ENCODE data around the gene DHDH.

DHDH gene

GRCh38 chr19:48953990-48954594 is 20.6 kb downstream of the DHDH start:
- Histone ChIP-seq H3K4me1 (ENCODE audit: insufficient read depth, low read length) (peaks cover 12% of the 10 kb centered on the region), H3K9ac (ENCODE audit: low read length) (no peak overlapping the region), H3K36me3 (ENCODE audit: insufficient read depth, low read length) (peaks cover 7% of the 10 kb centered on the region), H3K4me3 (ENCODE audit: low read depth in 1 of 2, low read length in 2 of 2) (peak overlapping the region in 1 of 2 donors; percentile 94), H3K9me3 (ENCODE audit: low read length) (no peaks in the 10 kb centered on the region), H3K27me3 (ENCODE audit: control insufficient read depth in 1 of 2, insufficient read depth in 2 of 2, low read length in 2 of 2) (no peaks in the 10 kb centered on the region), H3K27ac (ENCODE audit: low read depth, low read length) (peak overlapping the region; percentile 97)

GRCh38 chr19:48954595-48955307 is 21.3 kb downstream of the DHDH start, which contains the start of gene BAX:
Gene BAX (plus strand): TSS chr19:48954875. CDS start chr19:48954929, 54 bp downstream.
- H3K9ac ChIP-seq (ENCODE audit: low read length): peak within 1 kb of the TSS; percentile 86
- H3K4me1 ChIP-seq (ENCODE audit: insufficient read depth, low read length): peaks cover 12% of the 10 kb centered on the region
- no peaks in the 10 kb centered on the region for H3K27me3 ChIP-seq (ENCODE audit: control insufficient read depth in 1 of 2, insufficient read depth in 2 of 2, low read length in 2 of 2)
- H3K4me3 ChIP-seq (ENCODE audit: low read depth in 1 of 2, low read length in 2 of 2): peak within 1 kb of the TSS; percentile 94 to 96
- H3K36me3 ChIP-seq (ENCODE audit: insufficient read depth, low read length): peaks cover 7% of the 10 kb centered on the region
- H3K9me3 ChIP-seq (ENCODE audit: low read length): no peaks in the 10 kb centered on the region
- H3K27ac ChIP-seq (ENCODE audit: low read depth, low read length): peak within 1 kb of the TSS; percentile 97

GRCh38 chr19:48955308-48955958 is 21.9 kb downstream of the DHDH start:
- Histone ChIP-seq H3K36me3 (ENCODE audit: insufficient read depth, low read length) (peaks cover 7% of the 10 kb centered on the region), H3K9ac (ENCODE audit: low read length) (peak overlapping the region; percentile 86), H3K4me1 (ENCODE audit: insufficient read depth, low read length) (peaks cover 12% of the 10 kb centered on the region), H3K27me3 (ENCODE audit: control insufficient read depth in 1 of 2, insufficient read depth in 2 of 2, low read length in 2 of 2) (no peaks in the 10 kb centered on the region), H3K27ac (ENCODE audit: low read depth, low read length) (peak overlapping the region; percentile 97), H3K4me3 (ENCODE audit: low read depth in 1 of 2, low read length in 2 of 2) (peak overlapping the region; percentile 94 to 96), H3K9me3 (ENCODE audit: low read length) (no peaks in the 10 kb centered on the region)

DNA sequence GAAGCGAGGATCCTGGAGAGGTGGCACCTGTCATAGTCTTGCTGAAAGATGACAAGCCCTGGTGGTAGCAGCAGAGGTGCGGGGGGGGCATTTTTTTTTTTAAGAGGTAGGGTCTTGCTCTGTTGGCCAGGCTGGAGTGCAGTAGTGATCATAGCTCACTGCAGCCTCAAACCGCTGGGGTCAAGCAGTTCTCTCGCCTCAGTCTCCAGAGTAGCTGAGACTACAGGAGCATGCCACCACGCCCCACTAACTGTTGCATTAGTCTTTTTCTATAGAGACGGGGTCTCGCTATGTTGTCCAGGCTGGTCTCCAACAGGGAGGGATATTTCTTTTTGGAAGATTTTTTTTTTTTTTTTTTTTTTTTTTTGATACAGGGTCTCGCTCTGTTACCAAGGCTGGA is 24.5 kb downstream of the DHDH start:
- Histone ChIP-seq H3K27me3 (ENCODE audit: control insufficient read depth in 1 of 2, insufficient read depth in 2 of 2, low read length in 2 of 2) (no peaks in the 10 kb centered on the region), H3K9ac (ENCODE audit: low read length) (no peak overlapping the region), H3K9me3 (ENCODE audit: low read length) (no peaks in the 10 kb centered on the region), H3K27ac (ENCODE audit: low read depth, low read length) (no peak overlapping the region), H3K36me3 (ENCODE audit: insufficient read depth, low read length) (peaks cover 7% of the 10 kb centered on the region), H3K4me1 (ENCODE audit: insufficient read depth, low read length) (peaks cover 13% of the 10 kb centered on the region), H3K4me3 (ENCODE audit: low read depth in 1 of 2, low read length in 2 of 2) (no peak overlapping the region)

DNA sequence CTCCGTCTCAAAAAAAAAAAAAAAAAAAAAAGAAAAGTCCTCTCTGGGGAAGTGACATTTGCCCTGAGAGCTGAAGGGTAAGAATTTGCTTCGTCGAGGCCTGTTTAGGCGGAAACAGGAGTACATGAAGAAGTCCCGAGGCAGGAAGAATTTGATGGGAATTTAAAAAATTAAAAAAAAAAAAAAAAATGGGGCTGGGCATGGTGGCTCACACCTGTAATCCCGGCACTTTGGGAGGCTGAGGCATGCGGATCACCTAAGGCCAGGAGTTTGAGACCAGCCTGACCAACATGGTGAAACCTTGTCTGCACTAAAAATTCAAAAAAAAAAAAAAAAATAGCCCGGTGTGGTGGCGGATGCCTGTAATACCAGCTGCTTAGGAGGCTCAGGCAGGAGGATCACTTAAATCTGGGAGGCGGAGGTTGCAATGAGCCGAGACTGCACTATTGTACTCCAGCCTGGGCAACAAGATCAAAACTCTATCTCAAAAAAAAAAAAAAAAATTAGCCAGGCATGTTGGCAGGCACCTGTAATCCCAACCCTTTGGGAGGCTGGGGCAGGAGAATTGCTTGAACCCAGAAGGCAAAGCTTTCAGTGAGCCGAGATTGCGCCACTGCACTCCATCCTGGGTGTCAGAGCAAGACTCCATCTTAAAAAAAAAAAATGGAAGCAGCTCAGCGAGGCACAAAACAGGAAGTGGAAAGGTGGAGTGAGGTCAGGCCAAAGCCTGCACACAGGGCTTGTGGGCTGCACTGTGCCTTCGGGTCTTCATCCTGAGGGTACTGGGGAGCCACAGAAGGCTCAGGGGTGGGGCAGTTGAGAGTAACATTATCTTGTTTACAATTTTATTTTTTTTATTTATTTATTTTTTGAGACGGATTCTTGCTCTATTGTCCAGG is 26.1 kb downstream of the DHDH start:
- H3K9me3 ChIP-seq (ENCODE audit: low read length): no peaks in the 10 kb centered on the region
- no peak overlapping the region for H3K4me3 ChIP-seq (ENCODE audit: low read depth in 1 of 2, low read length in 2 of 2)
- H3K4me1 ChIP-seq (ENCODE audit: insufficient read depth, low read length): peaks cover 29% of the 10 kb centered on the region
- no peak overlapping the region for H3K9ac ChIP-seq (ENCODE audit: low read length)
- H3K27ac ChIP-seq (ENCODE audit: low read depth, low read length): no peak overlapping the region
- no peaks in the 10 kb centered on the region for H3K27me3 ChIP-seq (ENCODE audit: control insufficient read depth in 1 of 2, insufficient read depth in 2 of 2, low read length in 2 of 2)
- peaks cover 7% of the 10 kb centered on the region for H3K36me3 ChIP-seq (ENCODE audit: insufficient read depth, low read length)

DNA sequence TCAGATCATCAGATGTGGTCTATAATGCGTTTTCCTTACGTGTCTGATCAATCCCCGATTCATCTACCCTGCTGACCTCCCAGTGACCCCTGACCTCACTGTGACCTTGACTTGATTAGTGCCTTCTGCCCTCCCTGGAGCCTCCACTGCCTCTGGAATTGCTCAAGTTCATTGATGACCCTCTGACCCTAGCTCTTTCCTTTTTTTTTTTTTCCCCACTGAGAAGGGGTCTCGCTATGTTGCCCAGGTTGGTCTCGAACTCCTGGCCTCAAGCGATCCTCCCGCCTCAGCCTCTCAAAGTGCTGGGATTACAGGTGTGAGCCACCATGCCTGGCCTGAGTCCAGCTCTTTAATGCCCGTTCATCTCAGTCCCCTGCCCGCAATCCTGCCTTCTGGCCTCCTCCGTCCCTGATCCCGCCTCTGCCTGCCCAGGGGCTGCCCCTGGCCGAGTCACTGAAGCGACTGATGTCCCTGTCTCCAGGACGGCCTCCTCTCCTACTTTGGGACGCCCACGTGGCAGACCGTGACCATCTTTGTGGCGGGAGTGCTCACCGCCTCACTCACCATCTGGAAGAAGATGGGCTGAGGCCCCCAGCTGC is 27.7 kb downstream of the DHDH start:
- Histone ChIP-seq H3K27ac (ENCODE audit: low read depth, low read length) (peak overlapping the region; percentile 34), H3K9me3 (ENCODE audit: low read length) (no peaks in the 10 kb centered on the region), H3K9ac (ENCODE audit: low read length) (no peak overlapping the region), H3K4me1 (ENCODE audit: insufficient read depth, low read length) (peaks cover 22% of the 10 kb centered on the region), H3K36me3 (ENCODE audit: insufficient read depth, low read length) (peaks cover 5% of the 10 kb centered on the region), H3K4me3 (ENCODE audit: low read depth in 1 of 2, low read length in 2 of 2) (no peak overlapping the region), H3K27me3 (ENCODE audit: control insufficient read depth in 1 of 2, insufficient read depth in 2 of 2, low read length in 2 of 2) (no peaks in the 10 kb centered on the region)

DNA sequence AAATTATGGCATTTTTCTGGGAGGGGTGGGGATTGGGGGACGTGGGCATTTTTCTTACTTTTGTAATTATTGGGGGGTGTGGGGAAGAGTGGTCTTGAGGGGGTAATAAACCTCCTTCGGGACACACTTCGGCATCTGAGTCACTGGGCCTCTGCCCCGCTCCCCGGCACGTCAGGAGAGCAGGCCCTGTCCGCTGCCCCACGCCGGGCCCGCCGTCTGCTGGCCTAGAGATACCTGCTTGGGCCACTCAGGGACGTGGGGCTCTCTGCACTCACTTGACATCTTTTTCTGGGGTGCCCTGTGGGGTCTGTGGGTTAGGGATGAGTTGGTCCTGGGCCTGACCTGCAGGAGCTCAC is 28.2 kb downstream of the DHDH start:
- no peak overlapping the region for H3K9ac ChIP-seq (ENCODE audit: low read length)
- H3K36me3 ChIP-seq (ENCODE audit: insufficient read depth, low read length): peaks cover 8% of the 10 kb centered on the region
- no peak overlapping the region for H3K4me3 ChIP-seq (ENCODE audit: low read depth in 1 of 2, low read length in 2 of 2)
- no peaks in the 10 kb centered on the region for H3K9me3 ChIP-seq (ENCODE audit: low read length)
- no peaks in the 10 kb centered on the region for H3K27me3 ChIP-seq (ENCODE audit: control insufficient read depth in 1 of 2, insufficient read depth in 2 of 2, low read length in 2 of 2)
- H3K27ac ChIP-seq (ENCODE audit: low read depth, low read length): peak overlapping the region; percentile 32
- H3K4me1 ChIP-seq (ENCODE audit: insufficient read depth, low read length): peaks cover 26% of the 10 kb centered on the region

DNA sequence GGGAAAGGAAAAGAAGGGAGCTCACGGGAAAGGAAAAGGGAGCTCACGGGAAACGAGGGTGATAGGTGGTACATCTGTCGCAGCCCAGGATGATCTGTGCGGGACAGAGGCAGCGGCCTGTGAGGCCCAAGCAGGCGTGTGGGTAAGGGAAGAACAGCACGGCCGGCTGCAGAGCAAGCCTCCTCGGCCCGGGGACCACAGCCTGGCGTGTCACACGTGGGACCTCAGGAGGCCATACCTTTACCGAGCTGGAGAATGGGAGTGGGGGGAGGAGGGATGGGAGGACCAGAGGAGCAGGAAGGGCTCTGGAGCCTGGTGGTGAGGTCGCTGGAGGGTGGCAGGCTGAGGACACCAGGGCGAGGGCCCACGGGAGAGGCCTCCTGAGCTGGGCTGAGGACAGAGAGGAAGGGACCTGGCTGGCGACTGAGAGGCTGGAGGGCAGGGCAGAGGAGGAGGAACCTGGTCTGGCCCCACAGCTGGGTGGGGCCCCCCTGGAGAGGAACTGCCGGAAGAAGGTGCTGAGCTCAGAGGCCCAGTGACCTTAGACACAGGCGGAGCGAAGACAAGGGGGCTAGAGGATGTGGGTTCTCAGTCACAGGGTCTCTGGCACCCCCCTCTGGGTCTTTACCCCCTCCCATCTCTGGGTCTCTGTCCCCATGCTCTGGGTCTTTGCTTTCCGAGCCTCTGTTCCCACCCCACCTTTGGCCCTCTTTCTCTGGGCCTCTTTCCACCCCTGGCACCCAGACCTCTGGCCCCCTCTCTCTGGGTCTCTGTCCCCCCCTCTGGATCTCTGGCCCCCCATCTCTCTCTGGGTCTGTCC is 28.7 kb downstream of the DHDH start:
- H3K27ac ChIP-seq (ENCODE audit: low read depth, low read length): peak overlapping the region; percentile 32
- no peaks in the 10 kb centered on the region for H3K9me3 ChIP-seq (ENCODE audit: low read length)
- H3K27me3 ChIP-seq (ENCODE audit: control insufficient read depth in 1 of 2, insufficient read depth in 2 of 2, low read length in 2 of 2): no peaks in the 10 kb centered on the region
- H3K36me3 ChIP-seq (ENCODE audit: insufficient read depth, low read length): peaks cover 14% of the 10 kb centered on the region
- no peak overlapping the region for H3K4me3 ChIP-seq (ENCODE audit: low read depth in 1 of 2, low read length in 2 of 2)
- H3K9ac ChIP-seq (ENCODE audit: low read length): no peak overlapping the region
- H3K4me1 ChIP-seq (ENCODE audit: insufficient read depth, low read length): peaks cover 32% of the 10 kb centered on the region

- Histone ChIP-seq H3K4me1 (ENCODE audit: insufficient read depth, low read length) (peaks cover 37% of the 10 kb centered on the region), H3K27me3 (ENCODE audit: control insufficient read depth in 1 of 2, insufficient read depth in 2 of 2, low read length in 2 of 2) (no peaks in the 10 kb centered on the region), H3K4me3 (ENCODE audit: low read depth in 1 of 2, low read length in 2 of 2) (no peak overlapping the region), H3K9ac (ENCODE audit: low read length) (no peak overlapping the region), H3K36me3 (ENCODE audit: insufficient read depth, low read length) (peaks cover 19% of the 10 kb centered on the region), H3K27ac (ENCODE audit: low read depth, low read length) (peak overlapping the region; percentile 32), H3K9me3 (ENCODE audit: low read length) (no peaks in the 10 kb centered on the region)
Observed at GRCh38 chr19:48962849-48963165, 29.3 kb downstream of the DHDH start.

GRCh38 chr19:48963371-48964204 is 30.1 kb downstream of the DHDH start:
- Histone ChIP-seq H3K36me3 (ENCODE audit: insufficient read depth, low read length) (peaks cover 22% of the 10 kb centered on the region), H3K9me3 (ENCODE audit: low read length) (no peaks in the 10 kb centered on the region), H3K4me3 (ENCODE audit: low read depth in 1 of 2, low read length in 2 of 2) (peak overlapping the region; percentile 17 to 54), H3K9ac (ENCODE audit: low read length) (peak overlapping the region; percentile 71), H3K27ac (ENCODE audit: low read depth, low read length) (peak overlapping the region; percentile 92), H3K4me1 (ENCODE audit: insufficient read depth, low read length) (peaks cover 42% of the 10 kb centered on the region), H3K27me3 (ENCODE audit: control insufficient read depth in 1 of 2, insufficient read depth in 2 of 2, low read length in 2 of 2) (no peaks in the 10 kb centered on the region)
